Fibroblast of skin of abdomen (primary cell): Measurements from ENCODE around the gene ZNF775.

Experiments used
- DNase-seq: peaks from one replicate; pipeline ENCODE4 v3.0.0-alpha.2; 2013

ZNF775 gene

DNA sequence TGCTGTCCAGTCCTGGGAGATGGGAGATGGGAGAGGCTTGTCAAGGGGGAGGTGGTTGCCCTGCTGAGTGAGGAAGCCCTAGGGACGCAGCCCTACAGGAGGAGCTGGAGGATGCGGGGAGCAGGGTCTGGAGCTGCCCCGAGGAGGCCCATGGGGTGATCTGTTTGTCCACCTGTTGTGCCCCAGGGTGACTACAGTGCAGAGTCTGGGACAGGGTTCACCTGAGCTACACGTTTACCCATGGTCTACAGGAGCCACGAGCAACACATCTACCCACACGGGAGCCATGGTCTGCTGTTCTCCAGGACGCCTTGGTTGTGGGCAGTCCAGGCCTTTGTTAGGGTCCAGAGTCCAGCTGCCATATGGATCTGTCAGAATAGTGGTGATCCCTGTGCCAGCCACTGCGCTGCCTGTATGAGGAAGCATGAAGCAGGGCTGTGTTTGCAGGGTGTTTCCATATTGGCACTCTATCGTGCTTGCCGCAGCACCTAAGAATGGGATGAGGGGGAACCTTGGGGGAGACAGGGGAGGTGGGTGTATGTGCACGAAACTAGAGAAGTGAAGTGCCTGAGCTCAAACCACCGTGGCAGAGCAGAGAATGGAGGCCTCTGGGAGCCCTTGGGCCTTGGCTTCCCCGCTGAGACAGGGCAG, 23.7 kb downstream of the ZNF775 start:
- no peak for DNase-seq

DNA sequence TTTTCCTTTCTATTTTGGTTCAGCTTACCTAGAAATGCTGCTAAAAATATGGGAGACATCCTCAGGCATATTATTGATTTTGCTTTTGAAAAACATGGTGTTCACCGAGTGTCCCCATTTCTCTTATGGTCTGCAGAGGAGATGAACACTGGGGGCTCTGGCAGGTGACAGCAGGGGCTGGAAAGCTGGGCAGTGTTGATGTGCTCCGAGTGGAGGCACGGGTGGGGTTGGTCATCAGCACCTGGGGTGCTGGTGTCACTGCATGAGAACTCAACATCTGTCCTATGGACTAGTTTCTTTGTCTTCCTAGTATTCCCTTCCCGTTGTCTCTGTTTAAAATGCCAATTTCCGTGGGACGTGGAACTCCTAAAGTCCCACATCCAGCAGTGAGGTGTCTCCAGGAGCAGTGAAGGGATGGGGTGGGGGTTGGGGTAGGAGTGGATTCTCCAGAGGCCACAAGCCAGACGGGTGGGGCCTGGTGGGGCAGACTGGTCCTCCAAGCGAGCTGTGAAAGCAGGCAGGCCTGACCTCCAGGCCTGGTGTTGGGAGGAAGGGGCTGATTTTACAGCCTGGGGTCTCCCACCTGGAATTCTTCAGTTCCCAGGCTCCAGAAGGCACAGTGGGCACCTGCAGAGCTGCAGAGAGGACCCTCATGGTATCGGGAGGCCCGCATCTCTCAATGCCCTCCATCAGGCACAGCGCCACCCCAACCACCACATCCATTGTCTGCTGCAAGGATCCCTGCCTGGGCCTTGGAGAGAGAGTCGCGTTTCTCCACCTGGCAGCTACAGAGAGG, 24.4 kb downstream of the ZNF775 start:
- no peak for DNase-seq

DNA sequence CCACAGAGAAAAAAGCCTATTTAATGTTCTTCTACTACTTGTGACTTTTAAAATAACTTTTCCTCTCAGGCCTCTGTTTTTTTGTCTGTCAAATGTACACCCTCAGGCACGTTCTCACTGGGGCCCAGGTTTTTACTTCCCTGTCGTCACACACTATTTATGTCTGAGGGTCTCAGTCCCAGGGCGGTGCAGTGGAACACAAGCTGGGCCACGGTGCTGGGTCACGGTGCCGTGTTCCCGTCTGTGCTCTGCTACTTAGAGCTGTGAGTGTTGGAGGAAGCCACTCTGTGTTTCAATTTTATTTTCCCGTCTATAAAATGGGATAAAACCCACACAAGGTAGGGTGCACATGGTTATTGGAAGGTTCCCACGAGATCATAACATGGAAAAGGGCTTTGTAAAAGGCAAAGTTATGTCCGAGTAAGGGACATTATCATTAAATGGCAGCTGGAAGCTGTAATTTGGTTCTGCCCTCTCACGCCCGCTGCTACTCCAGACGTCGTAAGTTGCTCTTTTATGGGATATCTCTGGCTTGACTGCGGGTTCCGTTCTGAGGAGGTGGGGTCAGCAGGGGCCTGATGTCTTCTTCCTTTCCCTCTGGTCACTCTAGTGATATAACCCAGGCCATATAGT, 25.2 kb downstream of the ZNF775 start:
- no peak for DNase-seq

DNA sequence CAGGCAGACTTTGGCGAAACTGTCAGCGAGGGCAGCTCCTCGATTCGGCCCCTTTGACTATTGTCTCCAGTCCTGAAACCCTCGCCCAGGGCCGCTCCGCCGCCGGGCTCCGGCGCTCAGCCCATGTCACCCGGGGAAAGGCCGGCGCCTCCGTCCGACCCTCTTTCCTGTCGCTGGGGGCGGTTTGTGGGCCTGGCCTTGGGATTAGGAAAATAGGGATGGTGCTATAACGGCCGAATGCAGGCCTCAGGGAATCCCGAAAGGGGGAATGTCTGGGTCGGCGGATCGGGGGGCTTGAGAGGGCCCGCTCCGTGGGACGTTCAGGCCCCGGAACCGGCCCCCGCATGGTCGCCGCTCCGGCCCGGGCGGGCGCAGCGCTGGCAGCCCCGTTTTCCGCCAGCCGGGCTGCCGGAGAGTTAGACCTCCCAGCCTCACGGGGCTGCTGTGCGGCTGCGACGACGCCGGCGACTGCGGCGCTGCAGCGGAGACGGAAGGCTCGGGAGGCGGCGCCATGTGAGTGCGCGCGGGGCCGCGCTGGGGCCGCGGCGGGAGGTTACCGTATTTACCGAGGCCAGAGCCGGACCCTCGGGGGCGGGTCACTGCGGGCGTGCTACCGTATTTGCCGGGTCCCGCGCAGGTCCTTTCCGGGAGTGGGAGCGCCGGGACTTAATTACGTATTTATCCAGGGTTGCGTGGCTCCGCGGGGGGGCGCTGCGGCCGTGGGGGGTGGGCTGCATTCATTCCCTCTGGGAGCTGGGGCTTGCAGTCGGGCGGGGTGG, 25.9 kb downstream of the ZNF775 start:
- DNase-seq: peak; percentile 91

DNA sequence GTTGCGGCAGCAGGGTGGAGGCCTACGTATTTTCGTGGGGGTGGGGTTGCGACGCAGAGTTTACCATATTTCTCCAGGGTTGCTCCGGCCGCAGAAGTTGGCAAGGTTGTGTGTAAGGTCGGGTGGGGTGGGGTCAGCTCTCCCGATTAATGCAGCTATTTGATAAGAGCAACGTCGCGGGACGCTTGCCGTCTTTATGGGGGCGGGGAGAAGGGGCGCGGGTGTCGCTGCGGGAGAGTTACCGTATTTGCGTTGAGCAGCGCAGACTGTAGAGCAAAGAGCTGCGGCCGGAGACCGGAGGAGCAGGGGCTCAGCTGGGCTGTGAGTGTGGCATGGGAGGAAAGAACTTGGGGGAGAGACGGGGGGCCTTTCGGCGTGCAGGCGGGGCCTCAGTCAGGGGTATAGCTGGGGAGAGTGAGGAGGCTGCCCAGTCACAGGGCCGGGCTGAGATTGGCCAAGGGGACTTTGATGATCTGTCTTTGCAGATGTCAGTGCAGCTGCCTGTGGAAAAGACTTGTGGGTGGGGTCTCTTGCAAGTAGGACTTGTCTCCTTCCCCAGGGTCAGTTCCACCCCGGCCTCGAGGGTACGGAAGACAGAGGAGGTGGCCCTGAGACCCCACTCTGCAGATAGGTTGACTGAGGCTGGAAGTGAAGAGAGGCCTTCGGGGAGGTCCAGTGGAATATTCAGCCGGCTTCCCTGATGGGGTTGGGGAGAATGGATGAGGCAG, 26.6 kb downstream of the ZNF775 start:
- DNase-seq: no peak

DNA sequence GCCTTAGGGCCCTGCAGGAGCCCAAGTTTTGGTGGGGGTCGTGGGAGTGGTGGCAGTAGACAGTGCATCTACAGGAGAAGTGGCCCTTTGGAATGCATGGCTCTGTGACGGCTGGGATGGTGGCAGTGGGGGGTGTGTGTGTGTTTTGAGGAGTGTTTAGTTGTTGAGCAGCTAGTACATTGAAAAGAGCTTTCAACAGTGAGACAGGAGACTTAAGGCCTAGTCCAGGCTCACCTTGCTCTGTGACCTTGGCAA, 27.1 kb downstream of the ZNF775 start:
- no peak for DNase-seq

DNA sequence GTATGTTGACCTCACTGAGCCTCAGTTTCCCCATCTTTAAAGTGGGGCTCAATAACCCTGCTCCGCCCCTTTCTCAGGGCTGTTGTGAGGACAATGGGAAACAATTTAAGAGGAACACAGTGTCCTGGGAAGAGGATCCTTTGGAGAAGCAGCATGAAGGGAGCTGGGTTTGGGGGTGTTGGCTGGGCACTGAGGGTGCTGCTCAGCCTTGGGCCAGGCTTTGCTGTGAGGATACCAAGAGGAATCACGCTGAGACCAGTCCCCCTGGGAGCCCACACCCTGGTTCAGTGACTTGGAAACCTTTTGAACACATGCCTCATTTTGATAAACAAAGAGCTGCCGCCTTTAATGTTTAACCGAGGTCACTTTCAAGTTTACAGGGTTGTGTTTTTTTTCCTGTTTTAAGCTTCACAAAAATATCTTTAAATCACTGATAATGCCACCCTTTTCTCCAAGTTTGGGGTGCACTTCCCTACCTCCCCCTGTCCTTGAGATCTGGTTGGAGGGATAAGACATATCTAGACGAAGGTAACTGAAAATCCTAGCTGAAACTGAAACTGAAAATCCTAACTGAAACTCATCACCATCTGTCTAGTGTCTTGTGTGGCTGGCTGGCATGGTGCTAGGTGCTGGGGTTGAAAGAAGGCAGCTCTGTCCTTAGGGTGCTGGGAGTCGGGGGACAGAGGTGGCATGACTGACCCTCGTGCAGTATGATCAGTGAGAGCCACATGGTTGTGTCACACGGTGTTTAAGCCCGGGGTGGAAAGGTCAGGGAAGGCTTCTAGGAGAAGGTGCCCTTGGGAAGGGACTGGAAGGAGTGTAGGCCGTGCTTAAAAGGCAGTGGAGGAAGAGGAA, 27.7 kb downstream of the ZNF775 start:
- no peak for DNase-seq

DNA sequence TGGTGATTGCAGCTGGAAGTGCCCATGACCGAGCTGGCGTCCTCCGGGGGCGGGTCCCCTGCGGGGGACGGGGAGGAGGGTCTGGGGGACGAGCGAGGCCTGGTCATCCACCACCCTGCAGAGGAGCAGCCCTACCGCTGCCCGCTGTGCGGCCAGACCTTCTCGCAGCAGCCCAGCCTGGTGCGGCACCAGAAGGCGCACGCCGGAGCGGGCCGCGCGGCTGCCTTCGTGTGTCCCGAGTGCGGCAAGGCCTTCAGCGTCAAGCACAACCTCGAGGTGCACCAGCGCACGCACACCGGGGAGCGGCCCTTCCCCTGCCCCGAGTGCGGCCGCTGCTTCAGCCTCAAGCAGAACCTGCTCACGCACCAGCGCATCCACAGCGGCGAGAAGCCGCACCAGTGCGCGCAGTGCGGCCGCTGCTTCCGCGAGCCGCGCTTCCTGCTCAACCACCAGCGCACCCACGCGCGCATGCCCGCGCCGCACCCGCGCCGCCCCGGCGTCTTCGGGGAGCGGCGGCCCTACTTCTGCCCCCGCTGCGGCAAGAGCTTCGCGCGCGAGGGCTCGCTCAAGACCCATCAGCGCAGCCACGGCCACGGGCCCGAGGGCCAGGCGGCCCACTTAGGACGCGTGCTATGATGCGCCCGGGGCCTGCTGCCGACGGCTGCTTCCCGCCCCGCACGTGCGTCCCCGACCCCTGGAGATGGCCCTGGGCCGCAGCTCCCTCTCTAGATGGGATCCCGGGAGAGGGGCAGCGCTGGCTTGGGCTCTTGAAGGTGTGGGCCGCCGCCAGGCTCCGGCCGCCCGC, 28.7 kb downstream of the ZNF775 start:
- no peak for DNase-seq

DNA sequence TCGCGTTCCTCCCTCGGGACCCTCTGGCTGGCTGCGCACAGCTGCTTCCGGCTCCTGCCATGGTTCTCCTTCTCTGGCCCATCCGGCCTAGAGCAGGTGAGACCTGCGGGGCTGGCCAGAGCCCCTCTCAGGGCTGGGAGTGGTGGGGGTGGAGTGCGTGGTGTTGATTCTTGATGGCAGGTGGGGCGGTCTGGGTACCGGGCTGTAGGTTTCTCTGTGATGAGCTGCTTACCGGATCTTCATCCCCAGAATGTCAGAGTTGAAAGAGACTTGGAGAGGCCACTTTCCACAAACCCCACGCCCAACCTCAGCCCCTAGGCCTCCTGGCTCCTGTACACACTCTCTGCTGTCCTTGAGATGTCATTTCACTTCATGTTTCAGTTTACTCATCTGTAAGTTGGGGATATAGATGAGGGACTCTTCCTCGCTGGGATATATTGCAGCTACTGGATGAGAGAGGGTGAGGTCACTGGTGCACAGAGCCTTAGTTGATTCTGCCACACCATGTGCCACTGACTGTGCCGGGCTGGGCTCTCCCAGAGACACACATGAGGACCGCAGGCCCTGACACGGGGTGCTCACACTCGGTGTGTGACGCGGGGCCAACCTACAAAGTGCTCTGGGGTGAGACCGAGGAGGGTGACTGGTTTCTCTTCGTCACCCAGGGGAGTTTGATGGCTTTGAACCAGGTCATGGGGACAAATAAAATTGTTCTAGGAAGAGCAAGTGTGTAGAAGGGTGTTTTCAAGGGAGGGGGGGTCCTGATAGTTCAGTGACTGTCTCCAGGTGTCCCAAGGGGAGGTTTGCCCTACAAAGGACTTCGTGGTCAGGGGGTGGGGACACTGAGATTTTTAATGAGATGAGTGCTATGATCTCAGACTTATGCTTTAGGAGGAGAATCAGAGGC, 29.5 kb downstream of the ZNF775 start:
- no peak for DNase-seq

DNA sequence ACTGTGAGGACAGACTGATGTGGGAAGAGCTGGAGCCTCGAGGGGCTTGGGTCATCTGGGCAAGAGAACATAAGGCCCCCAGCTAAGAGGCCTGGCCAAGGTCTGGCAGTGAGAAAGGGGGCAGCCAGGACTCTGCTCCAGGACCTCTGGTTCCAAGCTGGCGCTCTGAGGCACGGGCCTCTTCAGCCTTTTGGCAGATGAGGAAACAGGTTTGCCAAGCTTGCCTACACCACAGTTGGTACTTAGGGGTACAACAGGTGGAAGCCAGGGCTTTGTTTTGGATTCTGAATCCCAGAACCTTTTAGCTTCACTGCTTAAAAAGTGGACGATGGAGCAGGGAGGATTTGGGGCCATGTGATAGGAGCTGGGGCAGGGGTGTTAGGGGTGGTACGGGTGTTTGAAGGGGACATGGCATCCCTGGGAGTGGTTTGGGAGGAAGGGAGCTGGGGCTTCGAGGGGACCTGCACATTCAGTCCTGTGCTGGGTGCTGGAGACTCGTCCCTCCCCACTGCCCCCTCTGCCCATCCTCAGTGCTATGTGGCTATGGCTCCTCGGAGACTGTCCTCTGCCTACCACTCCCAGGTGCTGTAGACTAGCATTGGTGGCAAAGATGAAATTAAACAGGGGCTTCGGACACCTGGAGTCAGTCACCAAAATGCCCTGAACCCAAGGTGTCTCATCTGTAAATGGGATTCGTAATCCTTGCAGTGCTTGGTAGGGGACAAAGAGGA, 30.3 kb downstream of the ZNF775 start:
- DNase-seq: no peak

DNA sequence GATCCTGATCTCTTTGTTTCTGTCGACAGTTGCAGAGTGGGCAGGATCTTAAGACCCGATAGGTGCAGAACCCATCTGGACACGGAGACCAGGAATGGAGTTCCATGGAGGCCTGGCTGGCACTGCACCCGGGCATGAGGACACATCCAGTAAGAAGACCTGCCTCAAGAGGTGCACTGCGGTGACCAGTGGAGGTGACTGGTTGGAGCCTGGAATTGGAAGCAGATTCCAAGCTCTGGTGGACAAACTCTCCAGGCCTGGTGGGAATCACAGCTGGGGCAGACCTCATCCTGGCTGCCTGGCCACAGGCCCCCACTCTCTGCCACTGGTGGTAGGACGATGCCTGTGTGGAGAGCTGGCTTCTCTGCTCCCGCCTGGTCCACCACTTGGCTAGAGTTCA, 31.0 kb downstream of the ZNF775 start:
- no peak for DNase-seq

DNA sequence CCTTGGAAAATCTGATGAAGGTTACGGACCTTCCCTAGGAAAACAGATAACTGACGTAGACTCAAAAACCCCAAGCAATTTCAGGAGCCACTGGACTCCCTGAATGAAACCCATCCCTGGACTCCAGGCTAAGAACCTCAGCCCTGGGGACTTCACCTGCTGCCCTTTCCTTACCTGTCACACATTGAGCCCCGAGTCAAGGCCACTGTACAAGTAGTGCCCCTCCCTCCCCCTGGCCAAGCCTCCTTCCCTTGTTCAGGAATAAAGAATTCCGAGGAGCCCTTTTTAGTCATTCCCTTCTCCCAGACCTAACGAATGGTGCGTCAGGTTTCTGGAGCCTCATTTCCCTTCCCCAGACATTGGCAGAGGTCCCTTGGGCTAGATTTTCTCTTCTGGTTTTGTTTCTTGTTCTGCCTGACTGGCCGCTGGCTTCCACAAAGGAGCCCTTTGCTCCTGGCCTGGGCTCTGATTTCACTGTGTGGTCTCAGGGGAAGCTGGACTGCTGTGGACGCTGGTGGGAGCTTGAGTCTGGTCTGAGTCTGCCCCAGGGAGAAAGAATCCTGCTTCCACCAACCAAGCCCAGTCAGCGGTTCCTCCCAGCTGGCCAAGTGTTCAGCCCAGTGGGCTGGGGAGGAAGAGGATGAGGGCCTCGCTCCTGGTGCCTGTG, 31.7 kb downstream of the ZNF775 start:
- no peak for DNase-seq

DNA sequence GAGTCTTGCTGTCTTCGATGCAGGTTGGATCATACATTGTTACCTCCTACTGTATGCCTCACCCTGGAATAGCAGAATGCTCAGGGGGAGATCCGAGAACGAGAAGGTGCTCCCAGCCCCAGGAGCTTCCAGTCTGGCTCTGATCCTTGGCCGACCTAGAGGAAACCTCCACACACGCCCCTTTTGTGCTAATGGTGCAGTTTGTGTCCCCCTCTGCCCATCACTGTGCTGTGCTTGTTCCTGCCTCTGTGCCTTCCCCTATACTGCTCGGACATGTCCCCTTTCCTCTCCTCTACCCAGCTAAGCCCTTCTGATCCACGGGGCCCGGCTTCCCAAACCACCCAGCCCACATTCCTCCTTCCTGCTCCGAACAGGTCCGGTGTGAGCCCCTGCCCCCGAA, 32.5 kb downstream of the ZNF775 start:
- DNase-seq: no peak

DNA sequence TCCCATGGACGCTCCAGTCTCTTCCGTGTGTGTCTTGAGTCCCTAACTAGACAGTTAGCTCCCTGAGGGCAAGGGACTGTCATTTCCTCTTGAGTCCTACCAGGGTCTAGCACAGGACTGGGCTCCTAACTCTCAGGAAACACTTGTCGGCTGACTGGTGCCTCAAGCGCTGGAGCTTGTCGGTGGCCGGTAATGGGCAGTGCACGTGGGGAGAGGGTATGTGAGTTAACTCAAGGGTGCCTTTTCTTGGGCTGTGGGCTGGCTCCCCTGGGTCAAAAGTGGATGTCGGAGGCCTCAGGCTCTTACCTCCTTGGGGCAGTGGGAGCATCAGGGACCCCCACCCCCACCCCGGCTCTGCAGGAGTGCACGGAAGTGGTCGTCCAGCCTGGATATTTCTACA, 32.9 kb downstream of the ZNF775 start:
- no peak for DNase-seq

DNA sequence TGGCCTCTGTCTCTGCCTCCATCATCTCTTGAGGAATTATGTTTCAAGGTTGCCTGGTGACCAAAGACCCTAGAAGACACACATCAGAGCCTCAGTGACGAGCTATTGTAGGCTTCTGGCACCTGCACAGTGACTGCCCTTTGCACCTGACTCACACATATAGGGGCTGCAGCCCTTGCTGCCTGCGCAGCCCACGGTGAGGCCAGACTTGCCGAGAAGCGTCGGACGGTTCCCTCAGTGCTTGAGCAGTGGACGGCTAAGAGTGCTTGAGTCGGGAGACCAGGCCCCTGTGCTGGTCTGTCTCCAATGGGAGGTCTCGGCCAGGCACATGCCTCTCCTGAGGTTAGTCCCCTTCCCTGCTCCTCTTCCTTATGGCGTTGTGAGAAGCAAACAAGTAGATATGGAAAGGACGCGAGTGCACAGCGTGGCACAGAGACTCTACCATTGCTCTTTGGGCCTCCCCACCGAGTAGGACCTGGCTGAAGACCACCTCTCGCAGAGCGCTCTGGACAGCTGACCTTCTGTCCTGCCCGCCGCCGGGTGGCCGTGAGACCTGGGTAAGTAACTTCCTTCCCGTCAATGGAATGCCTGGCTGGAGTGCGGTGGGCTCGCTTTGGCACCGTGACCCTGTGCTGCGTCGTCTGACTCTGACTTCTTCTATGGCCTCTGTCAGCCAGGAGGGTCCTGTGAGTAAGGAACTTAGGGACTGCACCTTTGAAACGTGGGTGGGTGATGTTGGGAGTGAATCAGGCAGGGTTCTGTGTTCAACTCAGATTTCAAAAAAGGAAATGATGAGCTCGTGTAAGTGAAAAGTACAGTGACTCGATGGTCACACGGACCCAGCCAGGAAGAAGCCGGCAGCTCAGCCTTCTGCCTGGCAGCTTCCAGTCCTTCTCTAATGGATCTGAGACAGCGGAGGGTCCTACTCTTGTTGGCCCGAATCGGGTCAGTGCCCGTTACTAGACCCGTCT, 33.7 kb downstream of the ZNF775 start:
- DNase-seq: no peak

DNA sequence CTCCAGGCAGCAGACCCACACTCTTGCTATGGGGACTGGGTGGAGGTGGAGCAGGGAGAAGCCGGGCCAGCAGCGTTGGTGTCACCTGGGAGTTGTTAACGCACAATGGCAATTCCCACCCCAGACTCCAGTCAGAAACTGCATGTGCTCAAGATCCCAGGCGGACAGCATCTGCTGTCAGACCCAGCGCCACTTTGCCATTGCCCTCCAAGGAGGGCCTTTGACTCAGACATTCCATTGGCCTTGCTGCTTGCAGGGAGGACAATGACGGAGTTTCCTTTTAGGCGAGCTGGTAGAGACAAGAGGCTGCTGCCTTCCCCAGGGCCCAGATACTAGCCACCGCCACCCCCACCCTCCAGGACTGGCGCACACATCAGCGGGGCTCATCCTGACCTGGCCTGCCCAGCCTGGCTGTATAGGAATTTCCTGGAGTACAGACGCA, 34.5 kb downstream of the ZNF775 start:
- DNase-seq: no peak
